GM18517 (cell line): ENCODE data around the gene EIF2B4.
"Not testable (repeated sequence)": the region's sequence is repeated elsewhere in the genome, so short reads cannot be mapped to it uniquely, and the experiment has no call there.

ENCODE experiments used
- ATAC-seq: cut with Tn5 transposase; IDR thresholded peaks from one replicate; pipeline ENCODE4 v1.9.1; 2021; ENCODE audit warnings: mild to moderate bottlenecking, moderate library complexity; ENCODE audit not compliant: unreplicated experiment

The EIF2B4 gene

DNA sequence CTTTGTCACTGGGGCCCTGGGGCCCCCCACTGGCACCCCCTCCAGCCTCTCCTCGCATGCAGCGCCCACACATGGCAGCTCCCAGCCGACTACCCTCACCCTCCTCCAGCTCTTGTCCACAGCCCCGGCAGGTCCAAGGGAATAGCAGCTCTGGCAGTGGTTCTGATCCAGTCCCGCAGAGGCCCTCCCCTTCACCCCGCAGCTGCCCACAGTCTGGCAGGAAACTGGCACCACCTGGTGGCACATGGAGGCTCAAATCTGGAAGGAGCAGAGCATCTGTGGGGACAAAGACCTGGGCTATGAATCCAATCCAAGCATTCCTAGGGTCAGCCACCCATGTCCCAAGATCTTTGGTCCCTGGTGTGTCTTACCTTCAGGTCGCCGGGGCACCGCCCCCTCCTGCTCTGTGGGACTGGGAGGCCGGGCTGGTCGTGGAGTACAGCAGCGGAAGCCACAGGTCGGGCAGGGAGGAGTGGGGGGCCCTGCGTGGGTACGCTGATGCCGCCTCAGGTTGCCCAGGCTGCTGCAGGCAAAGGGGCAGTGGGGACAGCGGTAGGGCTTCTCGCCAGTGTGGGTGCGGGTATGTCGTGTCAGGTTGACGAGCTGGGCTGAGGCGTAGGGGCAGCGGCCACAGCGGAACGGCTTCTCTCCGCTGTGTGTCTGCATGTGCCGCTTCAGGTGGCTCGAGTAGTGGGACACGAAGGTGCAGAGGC is 8.1 kb upstream of the EIF2B4 start:
- ATAC-seq: no peak

DNA sequence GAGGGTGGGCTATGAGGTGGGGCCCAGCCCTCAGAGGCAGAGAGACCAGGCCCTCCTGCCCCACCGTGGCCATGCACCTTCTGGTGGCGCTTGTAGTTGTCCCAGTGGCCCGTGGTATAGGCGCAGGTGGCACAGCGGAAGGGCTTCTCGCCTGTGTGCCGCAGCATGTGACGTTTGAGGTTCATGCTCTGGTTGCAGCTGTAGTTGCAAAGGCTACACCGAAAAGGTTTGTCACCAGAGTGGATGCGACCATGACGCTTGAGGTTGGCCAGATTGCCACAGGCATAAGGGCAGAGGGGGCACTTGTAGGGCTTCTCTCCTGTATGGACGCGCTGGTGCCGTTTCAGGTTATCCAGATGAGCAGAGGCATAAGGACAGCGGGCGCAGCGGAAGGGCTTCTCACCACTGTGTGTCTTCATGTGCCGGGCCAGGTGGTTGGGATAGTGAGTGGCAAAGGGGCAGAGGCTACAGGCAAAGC is 7.5 kb upstream of the EIF2B4 start:
- ATAC-seq: no peak

DNA sequence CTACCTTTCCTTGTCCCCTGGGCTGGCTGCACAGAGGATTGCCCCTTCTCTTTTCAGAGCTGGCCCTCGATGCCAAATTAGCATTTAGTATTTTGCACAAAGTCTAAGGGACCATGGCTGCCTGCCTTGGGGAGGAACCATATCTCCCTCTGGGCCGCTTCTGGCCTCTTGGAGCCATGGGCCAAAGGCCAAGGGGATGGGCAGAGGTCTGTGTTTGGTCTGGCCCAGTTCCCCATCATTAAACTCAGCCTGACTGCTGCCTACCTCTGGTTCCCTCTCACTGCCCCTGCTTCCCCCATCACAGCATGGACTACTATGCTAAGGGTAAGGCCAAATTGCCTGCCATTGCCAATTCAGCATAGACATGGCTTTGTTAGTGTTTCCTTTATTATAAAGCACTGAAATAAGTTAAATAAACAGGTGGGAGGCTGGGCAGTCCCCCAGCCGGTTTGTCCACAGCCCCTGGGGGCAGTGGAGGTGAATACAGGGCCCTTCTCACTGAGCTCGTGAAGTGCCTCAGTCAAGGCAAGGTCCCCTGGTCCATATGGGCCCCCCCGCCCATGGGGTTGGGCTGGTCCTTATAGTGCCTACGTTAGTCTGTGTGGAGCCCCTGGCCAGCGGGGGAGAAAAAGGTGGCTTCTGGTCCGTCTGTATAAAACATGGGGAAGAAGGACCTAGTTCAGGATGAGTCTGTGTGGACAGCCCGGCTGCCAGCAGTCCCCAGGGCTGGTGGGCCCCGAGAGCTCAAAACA is 6.9 kb upstream of the EIF2B4 start:
- ATAC-seq: no peak

DNA sequence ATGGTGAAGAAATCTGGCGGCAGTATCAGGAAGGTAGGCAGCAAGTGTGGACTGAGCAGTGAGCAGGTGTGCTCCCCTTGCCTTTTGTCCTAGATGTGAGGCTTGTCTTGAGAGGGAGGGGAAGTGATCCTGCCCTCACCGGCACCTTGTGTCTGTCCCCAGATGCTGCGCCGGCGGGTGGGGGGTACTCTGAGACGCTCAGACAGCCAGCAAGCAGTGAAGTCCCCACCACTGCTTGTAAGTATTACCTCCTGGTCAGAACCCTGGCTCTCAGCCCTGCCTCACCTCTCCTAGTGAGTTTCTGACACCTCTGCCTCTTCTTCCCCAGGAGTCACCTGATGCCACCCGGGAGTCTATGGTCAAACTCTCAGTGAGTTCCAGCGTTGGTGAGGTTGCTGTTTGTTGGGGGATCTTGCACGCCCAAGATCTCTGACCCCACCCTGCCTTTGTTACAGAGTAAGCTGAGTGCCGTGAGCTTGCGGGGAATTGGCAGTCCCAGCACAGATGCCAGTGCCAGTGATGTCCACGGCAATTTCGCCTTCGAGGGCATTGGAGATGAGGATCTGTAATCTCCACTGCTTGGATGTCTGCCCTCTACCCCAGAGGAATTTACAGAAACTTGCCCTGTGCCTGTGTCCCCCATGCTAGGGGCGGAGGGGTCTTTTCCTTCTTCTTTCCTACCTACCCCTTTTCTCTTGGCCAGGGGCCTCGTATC is 6.2 kb upstream of the EIF2B4 start:
- no peak for ATAC-seq

DNA sequence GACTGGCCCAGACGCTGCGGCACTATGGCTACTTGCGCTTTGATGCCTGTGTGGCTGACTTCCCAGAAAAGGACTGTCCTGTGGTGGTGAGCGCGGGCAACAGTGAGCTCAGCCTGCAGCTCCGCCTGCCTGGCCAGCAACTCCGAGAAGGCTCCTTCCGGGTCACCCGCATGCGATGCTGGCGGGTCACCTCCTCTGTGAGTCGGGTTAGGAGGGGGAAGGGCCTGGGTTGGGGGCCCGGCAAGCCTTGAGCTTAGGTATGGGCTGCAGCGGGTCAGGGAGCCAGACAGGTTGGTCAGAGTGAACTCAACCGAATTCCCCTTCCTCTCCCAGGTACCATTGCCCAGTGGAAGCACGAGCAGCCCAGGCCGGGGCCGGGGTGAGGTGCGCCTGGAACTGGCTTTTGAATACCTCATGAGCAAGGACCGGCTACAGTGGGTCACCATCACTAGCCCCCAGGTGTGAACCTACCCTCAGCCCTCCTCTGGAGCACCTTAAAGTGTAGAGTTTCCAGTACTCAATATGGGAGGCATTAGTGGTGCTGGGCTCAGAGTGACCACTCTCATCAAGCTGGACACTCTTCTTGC is 5.5 kb upstream of the EIF2B4 start:
- no peak for ATAC-seq

DNA sequence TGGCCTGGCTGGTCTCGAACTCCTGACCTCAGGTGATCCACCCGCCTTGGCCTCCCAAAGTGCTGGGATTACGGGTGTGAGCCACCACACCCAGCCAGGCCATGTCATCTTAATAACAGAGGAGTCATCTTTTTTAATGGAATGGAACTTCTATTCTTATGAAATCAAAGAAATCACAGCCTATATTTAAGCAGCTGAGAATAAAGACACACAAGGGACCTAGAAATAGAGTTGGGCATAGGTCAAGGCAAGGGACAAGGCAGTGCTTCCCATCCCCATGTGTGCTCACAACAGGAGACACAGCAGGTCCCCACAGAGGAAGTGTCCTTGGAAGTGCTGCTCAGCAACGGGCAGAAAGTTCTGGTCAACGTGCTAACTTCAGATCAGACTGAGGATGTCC is 3.4 kb upstream of the EIF2B4 start:
- ATAC-seq: no peak

DNA sequence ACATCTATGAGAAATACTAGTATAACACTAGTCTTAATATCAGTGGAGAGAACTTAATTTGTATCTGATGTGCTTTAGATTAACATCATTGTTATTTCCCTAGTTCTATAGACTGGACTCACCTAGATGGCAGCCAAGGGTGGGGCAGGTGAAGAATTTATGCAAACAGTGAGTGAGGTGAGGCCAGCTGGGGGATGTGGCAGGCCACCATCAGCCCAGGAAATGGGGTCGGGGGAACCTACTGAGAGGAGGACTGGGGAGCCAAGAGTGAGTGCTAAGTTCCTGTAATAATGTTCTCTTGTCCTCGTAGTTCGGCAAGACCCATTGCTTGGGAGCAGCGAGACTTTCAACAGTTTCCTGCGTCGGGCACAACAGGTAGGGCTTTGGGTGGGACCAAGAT is 2.8 kb upstream of the EIF2B4 start:
- ATAC-seq: no peak

DNA sequence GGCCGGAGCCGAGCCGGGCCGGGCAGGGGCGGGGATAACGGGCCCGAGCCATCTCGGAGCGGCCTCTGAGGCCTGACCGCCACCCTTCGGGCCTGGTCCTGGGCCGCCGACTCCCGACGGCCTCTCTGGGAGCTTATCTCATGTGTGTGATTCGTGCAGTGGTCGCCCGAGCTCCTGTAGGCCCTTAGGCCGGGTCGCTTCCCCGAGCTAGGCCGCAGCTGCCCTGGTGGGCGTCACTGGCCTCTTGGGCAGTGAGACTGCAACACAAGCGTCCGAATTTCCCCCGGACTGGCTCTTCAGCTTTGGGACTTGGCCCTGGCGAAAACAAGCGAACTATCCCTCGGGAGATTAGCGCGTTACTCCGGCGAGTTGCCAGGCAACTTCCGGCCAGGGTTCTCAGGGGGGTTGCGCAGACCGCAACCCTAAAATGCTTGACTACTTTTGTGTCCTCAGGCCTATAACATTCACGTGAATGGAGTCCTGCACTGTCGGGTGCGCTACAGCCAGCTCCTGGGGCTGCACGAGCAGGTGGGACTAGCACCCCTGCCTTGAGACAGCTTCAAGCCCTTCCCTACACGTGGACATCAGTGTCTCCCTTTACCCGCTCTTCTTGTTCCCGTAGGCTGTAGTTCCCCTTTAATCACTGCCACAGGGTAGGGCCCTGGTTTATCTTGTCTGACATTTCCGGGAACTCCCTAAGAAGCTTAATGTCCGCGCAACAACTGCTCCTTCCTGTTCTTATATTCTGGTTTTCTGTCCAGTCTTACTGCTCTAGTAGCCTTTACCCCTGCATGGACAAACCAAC is 880 bp upstream of the EIF2B4 start:
- ATAC-seq: peak; percentile 27

DNA sequence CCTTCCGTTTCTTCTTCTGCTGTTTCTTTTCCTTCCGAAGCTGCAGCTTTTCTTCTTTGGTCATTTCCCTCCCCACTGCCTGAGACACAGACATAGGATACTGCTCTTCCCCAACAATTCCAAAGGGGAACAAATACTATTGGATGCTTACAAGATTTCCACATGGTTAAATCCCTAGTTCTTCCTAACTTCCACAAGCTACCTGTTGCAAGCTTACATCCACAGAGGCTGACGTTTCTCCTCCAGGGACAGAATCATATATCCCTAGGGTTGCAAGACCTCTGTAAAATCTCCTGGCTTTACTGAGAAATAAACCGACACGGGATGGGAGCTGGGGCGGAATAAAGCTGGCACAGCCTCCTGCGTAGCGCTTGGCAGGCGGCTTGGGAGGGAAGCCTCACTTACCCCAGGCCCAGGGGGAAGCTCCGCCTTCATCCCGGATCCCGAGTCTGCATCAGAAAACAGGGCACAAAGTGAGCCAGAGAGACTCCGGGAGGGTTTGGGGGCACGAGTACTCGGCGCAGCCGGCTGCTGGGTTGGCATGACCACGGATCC is 590 bp downstream of the EIF2B4 start:
- ATAC-seq: no peak

DNA sequence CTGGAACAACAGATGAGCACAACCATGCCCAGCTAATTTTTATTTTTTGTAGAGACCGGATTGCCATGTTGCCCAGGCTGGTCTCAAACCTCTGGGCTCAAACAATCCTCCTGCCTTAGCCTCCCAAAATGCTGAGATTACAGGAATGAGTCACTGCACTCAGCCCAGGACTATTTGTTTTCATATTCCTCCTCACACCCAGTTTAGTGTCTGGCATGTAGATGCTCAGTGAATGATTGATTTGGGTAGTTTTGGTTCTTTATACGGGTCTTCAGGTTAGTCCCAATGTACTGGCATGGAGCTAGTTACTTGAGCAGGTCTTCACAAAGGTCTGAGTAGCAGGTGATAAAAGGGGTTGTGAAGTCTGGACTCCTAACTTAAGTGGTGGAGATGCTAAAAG is 6.2 kb downstream of the EIF2B4 start:
- ATAC-seq: no peak

DNA sequence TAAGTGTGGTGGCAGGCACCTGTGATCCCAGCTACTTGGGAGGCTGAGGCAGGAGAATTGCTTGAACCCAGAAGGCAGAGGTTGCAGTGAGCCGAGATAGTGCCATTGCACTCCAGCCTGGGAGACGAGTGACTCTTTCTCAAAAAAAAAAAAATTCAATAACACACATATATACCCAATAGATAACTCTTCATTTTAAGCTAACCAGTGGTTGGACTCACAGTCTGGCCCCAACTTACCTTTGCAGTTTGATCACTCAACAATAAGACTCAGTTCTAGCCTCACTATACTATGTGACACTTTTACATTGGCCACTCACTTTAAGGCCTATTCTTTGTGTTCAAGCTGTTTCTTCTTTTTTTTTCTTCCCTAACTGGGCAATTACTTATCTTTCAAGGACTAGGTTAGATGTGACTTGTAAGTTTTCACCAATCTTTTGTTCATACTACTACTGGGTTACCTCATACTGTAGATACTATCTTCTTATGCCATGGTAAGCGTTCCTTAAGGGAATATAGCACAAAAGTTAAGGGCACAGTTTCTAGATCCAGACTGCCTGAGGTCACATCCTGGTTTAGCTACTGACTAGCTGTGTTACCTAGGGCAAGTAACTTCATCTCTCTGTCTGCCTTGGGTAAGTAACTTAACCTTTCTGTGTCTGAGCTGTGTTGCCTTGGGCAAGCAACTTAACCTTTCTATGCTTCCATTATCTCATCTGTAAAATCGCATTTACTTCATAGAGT is 7.3 kb downstream of the EIF2B4 start:
- no peak for ATAC-seq

DNA sequence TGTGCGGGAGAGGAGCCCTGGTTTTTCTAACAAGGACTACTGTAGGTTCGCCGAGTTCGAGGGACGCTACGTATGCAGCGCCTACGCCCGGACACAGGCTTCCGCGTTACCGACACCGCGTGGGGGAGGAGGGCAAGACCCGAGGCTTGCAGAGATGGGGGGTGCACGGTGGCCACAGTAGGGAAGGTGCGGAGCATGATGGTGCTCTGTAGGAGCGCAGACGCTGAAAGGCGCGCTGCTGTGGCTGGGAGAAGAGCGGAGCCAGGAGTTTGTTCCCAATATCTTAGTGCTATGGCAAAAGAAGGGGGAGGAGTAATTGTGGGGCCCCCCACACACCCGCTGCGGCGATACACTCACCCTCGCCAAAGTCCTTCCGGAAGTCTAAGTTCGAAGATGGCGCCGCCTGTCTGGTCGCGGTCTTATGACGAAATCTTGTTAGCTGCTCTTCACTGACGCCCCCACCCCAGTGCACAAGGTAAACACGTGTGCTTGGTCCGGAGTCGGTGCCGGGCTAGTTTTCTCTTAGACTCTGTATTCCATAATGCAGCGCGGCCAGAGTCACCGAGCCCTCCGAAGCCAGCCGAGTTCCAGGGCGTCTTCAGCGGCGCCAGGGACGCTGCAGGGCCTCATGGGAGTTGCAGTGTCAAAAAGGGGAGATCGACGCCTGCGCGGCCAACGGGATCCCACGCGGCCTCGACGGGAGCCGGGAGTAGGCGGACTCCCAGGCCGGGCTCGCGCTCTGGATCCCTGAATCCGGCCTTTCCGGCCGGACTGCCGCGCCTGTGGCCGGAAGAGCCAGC is 13.6 kb downstream of the EIF2B4 start, which contains the start of gene GTF3C2:
Gene GTF3C2, minus strand, starts transcription at position 383 of the 800 bp plus-strand sequence. CDS start 13,210 bp downstream, outside the sequence.
- peak; percentile 83 for ATAC-seq

DNA sequence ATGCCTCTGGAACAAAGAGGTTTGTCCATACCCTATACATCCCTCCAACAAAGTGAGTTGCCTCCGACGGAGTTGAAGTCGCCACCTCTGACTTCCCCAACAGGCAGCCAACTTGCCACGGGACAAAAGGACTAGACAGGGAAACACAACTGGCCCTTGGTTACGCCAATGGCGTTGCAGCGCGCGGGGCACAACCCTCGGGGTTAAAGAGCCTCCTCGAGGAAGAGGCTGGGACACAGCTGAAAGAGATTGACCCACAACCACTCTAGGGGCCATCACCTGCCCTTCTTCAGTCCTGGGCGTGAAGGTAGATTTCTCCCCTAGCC is 14.1 kb downstream of the EIF2B4 start:
- peak; percentile 21 for ATAC-seq

DNA sequence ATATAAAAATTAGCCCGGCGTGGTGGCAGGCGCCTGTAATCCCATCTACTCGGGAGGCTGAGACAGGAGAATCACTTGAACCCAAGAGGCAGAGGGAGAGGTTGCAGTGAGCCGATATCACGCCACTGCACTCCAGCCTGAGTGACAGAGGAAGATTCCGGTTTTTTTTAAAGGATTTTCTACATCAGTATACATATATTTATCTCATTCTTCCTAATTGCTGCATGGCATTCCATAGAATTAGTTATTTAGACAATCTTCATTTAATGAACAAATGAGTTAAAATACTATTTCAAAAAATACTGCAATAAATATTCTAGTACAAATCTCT is 15.6 kb downstream of the EIF2B4 start:
- ATAC-seq: no peak

DNA sequence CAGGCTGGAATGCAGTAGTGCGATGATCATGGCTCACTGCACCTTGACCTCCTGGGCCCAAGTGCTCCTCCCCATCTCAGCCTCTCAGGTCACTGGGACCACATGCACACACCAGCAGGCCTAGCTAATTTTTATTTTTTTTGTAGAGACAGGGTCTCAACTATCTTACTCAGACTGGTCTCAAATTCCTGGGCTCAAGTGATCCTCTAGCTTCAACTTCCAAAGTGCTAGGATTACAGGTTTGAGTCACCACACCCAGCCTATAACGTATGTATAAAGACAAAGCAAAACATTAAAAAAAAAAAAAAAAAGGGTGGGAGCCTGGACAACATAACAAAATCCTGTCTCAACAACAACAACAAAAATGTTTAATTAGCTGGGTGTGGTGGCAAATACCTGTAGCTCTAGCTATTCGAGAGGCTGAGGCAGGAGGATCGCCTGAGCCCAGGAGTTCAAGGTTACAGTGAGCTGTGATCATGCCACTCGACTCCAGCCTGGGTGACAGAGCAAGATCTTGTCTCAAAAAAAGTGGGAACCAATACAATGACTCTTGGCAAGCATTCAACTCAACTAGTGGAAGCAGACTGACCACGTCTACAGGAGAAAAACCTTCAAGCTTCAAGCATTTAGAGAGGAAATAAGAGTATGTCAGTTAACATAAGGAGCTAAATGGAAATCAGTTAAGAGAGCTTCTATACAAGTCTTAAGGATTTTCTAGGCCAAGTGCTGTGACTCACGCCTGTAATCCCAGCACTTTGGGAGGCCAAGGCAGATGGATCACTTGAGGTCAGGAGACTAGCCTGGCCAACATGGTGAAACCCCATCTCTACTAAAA is 16.2 kb downstream of the EIF2B4 start:
- ATAC-seq: no peak

DNA sequence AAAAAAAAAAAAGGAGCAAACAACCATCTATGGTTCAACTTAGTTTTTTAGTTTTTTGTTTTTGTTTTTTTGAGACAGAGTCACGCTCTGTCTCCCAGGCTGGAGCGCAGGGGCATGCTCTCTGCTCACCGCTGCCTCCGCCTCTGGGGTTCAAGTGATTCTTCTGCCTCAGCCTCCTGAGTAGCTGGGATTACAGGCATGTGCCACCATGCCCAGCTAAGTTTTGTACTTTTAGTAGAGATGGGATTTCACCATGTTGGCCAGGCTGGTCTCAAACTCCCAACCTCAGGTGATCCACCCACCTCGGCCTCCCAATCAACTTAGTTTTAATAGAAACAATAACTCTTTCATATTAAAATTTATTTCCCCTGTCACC is 16.8 kb downstream of the EIF2B4 start:
- ATAC-seq: not testable (repeated sequence)

DNA sequence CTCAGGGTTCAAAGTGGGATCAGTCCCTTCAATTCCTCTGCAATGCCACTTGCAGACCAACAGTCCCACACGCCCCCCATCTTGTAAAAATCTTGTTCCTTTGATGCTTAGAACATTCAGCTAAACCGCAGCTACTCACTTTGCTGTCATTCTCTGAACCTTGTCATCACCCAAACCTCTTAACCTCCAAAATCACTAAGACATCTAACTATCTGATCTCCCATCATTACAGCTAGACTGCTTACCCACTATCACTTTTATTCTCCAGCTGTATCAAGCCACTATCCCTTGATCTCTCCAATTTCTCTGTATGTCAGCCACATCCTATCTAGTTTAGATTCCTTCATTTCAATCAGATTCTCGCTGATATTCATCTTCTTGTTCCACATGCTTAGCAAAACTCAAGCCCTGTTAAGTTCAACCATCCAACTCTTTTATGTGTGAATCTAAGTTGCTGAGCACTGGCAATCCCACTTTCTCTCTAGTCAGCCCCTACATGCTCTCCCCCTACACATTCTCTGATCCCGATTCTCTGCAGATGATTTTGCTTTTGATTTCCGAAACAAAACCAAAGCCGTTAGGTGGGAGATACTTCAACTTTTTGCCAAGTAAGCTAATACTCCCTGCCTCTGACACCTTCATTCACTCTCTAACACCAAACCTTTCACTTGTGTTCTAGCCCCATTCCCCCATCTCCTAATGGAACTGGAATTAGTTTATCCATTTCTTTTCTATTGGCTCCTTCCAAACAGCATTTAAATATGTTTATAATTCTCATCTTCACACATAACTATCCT is 18.1 kb downstream of the EIF2B4 start:
- ATAC-seq: no peak
